ENCODE results near the gene GPC1. TPM values are rescaled to one million over a fixed set of nuclear protein-coding genes. Genes with fewer than 3 reads are reported as not detected.

The GPC1 gene
- total RNA-seq, 1 donor from 2014 or later = 155 TPM

GRCh38 chr2:240413813-240414429, 21.5 kb upstream of the GPC1 start:
- Mint-ChIP-seq H3K36me3 (ENCODE audit: unreplicated experiment) (peaks cover 11% of the 10 kb centered on the region), H3K4me1 (ENCODE audit: low read depth, unreplicated experiment) (peaks cover 9% of the 10 kb centered on the region), H3K27me3 (ENCODE audit: unreplicated experiment) (peaks cover 5% of the 10 kb centered on the region), H3K27ac (ENCODE audit: unreplicated experiment) (no peak overlapping the region), H3K9me3 (ENCODE audit: unreplicated experiment) (no peaks in the 10 kb centered on the region), H3K4me3 (ENCODE audit: unreplicated experiment) (no peak overlapping the region)
- no peak for DNase-seq
- TF ChIP-seq, protein P1, sequence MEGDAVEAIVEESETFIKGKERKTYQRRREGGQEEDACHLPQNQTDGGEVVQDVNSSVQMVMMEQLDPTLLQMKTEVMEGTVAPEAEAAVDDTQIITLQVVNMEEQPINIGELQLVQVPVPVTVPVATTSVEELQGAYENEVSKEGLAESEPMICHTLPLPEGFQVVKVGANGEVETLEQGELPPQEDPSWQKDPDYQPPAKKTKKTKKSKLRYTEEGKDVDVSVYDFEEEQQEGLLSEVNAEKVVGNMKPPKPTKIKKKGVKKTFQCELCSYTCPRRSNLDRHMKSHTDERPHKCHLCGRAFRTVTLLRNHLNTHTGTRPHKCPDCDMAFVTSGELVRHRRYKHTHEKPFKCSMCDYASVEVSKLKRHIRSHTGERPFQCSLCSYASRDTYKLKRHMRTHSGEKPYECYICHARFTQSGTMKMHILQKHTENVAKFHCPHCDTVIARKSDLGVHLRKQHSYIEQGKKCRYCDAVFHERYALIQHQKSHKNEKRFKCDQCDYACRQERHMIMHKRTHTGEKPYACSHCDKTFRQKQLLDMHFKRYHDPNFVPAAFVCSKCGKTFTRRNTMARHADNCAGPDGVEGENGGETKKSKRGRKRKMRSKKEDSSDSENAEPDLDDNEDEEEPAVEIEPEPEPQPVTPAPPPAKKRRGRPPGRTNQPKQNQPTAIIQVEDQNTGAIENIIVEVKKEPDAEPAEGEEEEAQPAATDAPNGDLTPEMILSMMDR (IDR thresholded peaks at IDR 0.05; ENCODE audit: partially characterized antibody, unreplicated experiment) = no peak

DNA sequence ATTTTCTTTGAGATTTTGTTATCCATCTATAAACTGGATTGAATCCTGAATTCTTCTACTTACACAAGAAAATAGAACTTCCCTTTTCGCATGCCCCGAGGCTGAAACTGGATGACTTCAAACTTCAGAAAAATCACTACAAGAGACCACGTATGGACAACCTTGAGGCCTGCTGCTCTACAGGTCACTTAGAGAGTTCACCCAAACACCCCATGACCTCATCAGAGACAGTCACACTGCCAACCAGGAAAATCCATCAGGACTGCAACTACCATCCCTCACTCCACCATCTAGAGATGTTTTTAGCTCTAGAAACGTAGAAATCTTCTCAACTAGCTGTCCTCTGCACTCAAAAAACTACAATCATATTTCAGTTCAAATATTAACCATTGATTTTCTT, 18.6 kb upstream of the GPC1 start:
- Mint-ChIP-seq H3K9me3 (ENCODE audit: unreplicated experiment) (no peaks in the 10 kb centered on the region), H3K4me1 (ENCODE audit: low read depth, unreplicated experiment) (no peaks in the 10 kb centered on the region), H3K36me3 (ENCODE audit: unreplicated experiment) (peaks cover 6% of the 10 kb centered on the region), H3K4me3 (ENCODE audit: unreplicated experiment) (no peak overlapping the region), H3K27ac (ENCODE audit: unreplicated experiment) (no peak overlapping the region), H3K27me3 (ENCODE audit: unreplicated experiment) (no peaks in the 10 kb centered on the region)
- TF ChIP-seq, protein P1 (IDR thresholded peaks at IDR 0.05; ENCODE audit: partially characterized antibody, unreplicated experiment) = no peak
- DNase-seq = no peak

GRCh38 chr2:240418311-240418710, 17.2 kb upstream of the GPC1 start:
- Mint-ChIP-seq H3K36me3 (ENCODE audit: unreplicated experiment) (peaks cover 12% of the 10 kb centered on the region), H3K4me3 (ENCODE audit: unreplicated experiment) (no peak overlapping the region), H3K27me3 (ENCODE audit: unreplicated experiment) (no peaks in the 10 kb centered on the region), H3K27ac (ENCODE audit: unreplicated experiment) (no peak overlapping the region), H3K4me1 (ENCODE audit: low read depth, unreplicated experiment) (no peaks in the 10 kb centered on the region), H3K9me3 (ENCODE audit: unreplicated experiment) (no peaks in the 10 kb centered on the region)
- DNase-seq = no peak
- TF ChIP-seq, protein P1 (IDR thresholded peaks at IDR 0.05; ENCODE audit: partially characterized antibody, unreplicated experiment) = no peak

DNA sequence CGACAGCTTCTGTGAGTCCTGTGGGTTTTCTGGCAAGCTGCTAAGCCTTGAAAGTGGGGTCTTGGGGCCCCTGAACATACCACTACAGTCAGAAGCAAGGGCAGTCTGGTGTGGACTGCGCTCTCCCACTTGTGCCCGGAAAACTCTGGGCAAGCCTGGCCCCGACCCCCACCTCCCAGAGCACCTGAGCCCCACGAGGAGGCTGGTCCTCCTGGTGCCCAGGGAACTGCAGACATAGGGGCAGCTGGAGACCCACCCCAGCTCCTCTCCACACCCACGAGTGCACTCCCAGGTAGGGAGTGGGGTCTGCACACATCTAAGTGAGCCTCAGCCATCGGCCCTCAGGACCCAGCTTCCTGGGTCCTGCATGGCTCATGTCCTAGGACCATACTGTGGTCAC, 16.2 kb upstream of the GPC1 start:
- TF ChIP-seq, protein P1 (IDR thresholded peaks at IDR 0.05; ENCODE audit: partially characterized antibody, unreplicated experiment) = no peak
- no peak for DNase-seq
- Mint-ChIP-seq H3K4me3 (ENCODE audit: unreplicated experiment) (no peak overlapping the region), H3K36me3 (ENCODE audit: unreplicated experiment) (peaks cover 12% of the 10 kb centered on the region), H3K4me1 (ENCODE audit: low read depth, unreplicated experiment) (no peaks in the 10 kb centered on the region), H3K27ac (ENCODE audit: unreplicated experiment) (no peak overlapping the region), H3K27me3 (ENCODE audit: unreplicated experiment) (no peaks in the 10 kb centered on the region), H3K9me3 (ENCODE audit: unreplicated experiment) (no peaks in the 10 kb centered on the region)

GRCh38 chr2:240419723-240420122, 15.7 kb upstream of the GPC1 start:
- Mint-ChIP-seq H3K4me3 (ENCODE audit: unreplicated experiment) (no peak overlapping the region), H3K9me3 (ENCODE audit: unreplicated experiment) (no peaks in the 10 kb centered on the region), H3K36me3 (ENCODE audit: unreplicated experiment) (peaks cover 12% of the 10 kb centered on the region), H3K27ac (ENCODE audit: unreplicated experiment) (no peak overlapping the region), H3K27me3 (ENCODE audit: unreplicated experiment) (no peaks in the 10 kb centered on the region), H3K4me1 (ENCODE audit: low read depth, unreplicated experiment) (no peaks in the 10 kb centered on the region)
- TF ChIP-seq, protein P1 (IDR thresholded peaks at IDR 0.05; ENCODE audit: partially characterized antibody, unreplicated experiment) = no peak
- no peak for DNase-seq
